T-helper 2 cell (primary cell): ENCODE results near the gene SHC1.

Source experiments
- DNase-seq, 5 experiments: peaks; one replicate each; pipeline versions ENCODE4 v3.0.0 to v3.0.0-alpha.2; 2012 to 2022
- total RNA-seq, 2 donors: gene quantifications; one replicate each; lab custom pipeline; 2026; lab: John Stamatoyannopoulos, UW

SHC1 gene, protein sequence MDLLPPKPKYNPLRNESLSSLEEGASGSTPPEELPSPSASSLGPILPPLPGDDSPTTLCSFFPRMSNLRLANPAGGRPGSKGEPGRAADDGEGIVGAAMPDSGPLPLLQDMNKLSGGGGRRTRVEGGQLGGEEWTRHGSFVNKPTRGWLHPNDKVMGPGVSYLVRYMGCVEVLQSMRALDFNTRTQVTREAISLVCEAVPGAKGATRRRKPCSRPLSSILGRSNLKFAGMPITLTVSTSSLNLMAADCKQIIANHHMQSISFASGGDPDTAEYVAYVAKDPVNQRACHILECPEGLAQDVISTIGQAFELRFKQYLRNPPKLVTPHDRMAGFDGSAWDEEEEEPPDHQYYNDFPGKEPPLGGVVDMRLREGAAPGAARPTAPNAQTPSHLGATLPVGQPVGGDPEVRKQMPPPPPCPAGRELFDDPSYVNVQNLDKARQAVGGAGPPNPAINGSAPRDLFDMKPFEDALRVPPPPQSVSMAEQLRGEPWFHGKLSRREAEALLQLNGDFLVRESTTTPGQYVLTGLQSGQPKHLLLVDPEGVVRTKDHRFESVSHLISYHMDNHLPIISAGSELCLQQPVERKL
- total RNA-seq, result 48.1 to 57.4 reads per million in 2 donors

DNA sequence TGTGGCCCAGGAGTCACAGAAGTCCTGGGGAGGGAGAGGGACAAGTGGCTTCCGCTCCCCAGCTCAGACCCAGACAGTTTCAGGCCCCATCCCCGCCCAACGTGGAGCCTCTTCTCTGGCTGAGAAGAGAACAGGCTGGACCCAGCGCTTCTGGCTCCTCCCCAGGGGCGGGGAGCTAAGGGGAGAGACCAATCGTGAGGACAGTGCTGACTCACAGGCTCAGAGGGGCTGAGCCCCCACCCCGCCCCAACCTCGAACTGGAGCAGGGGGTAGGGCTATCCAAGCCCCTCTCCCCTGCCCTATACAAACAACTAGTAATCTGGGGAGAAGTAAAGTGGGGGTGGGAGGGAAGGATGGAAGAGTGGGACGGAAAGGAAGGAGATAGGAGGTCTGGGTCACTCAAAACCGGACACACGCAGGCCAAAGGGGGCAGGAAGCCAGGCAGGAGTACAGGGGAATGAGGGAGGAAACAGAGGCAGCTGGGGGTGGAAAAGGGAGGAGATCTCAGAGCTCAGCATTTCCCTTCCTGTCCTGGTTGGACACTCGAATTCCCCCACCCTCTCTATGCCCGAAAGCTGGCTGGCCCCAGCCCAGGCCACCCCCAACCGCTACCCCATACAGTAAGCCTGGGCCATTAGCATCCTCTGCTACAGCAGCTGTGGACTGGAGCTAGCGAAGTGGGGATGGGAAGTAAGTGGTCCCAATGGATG, at the start of gene SHC1:
TSS of gene SHC1 (minus strand) at position 117 of the 710 bp plus-strand sequence. CDS start 221 bp downstream, outside the sequence.
- DNase-seq, result peak in 2 of 5 experiments; percentile 25 to 69

DNA sequence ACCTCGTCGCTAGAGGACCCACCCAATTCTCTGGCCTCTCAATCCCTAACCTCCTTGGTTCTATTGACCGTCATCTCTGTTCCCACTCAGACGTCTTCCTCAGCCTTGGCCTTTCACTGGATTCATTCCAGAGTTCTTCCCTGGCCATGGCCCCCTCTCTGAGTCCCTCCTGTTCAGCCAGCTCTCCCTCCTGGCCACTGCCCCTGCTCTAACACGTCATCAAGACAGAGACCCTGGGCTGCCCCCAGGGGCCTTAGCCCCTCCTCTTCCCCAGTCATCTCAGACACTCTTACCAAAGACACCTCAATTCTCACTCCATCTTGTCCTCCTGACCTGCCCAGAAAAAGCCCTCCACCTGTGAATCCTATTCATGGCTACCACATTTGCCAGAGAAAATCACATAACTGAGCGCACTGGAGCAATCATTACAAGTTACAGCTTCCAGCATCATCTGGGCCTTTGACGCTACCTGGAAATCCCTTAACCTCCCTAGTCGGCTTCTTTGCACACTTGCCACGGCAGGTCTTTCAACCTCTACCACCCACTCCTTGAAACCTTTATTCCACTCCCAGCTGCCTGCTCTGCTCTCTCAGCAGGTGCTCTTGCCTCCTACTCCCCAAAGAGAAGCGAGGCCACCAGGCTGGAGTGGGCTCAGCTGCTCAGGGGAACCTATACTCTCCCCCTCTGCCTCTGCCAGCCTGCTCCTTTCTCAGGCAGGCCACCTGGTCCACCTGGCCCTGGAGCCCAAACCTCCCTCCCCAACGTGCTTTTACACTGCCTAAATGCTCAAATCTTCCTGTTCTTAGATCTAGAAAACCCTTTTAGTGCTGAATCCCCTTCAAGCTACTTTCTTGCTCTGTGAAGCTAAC, 49.1 kb upstream of the SHC1 start:
- no peak for DNase-seq

- no peak for DNase-seq
These were observed 48.2 kb upstream of the SHC1 start for GRCh38 chr1:155018617-155019348.

DNA sequence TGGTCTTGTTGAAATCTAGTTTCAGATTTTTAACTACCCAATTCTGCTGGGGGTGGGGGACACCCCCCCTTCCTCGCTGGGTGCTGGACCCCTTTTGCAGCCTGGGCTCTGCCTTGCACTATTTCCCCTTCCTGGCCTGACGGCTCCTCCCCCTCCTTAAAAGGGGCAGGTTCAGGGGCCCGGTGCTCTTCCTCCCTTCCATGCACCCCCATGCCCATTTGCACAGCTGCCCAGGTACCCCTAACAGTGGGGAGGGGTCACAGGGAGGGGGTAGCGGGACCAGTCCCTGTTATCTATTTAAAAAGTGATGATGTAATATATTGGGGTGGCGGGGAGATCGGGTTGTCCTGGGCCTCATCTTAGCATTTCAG, 47.4 kb upstream of the SHC1 start:
- no peak for DNase-seq

GRCh38 chr1:155017041-155017945, 46.7 kb upstream of the SHC1 start:
- DNase-seq, result peak; percentile 80 to 88 (median 83)

DNA sequence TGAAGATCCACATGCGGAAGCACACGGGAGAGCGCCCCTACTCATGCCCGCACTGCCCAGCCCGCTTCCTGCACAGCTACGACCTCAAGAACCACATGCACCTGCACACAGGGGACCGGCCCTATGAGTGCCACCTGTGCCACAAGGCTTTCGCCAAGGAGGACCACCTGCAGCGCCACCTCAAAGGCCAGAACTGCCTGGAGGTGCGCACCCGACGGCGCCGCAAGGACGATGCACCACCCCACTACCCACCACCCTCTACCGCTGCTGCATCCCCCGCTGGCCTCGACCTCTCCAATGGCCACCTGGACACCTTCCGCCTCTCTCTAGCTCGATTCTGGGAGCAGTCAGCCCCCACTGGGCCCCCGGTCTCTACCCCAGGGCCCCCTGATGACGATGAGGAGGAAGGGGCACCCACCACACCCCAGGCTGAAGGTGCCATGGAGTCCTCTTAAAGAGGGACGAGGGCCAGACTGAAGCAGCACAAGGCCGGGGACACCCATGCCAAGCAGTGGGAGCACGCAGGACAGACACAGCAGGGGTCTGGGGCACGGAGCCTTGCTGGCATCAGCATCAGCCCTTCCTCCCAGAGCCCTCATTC, 45.8 kb upstream of the SHC1 start:
- peak in 1 of 5 experiments; percentile 64 for DNase-seq

- no peak for DNase-seq
These were observed 45.1 kb upstream of the SHC1 start for GRCh38 chr1:155015527-155016230.

DNA sequence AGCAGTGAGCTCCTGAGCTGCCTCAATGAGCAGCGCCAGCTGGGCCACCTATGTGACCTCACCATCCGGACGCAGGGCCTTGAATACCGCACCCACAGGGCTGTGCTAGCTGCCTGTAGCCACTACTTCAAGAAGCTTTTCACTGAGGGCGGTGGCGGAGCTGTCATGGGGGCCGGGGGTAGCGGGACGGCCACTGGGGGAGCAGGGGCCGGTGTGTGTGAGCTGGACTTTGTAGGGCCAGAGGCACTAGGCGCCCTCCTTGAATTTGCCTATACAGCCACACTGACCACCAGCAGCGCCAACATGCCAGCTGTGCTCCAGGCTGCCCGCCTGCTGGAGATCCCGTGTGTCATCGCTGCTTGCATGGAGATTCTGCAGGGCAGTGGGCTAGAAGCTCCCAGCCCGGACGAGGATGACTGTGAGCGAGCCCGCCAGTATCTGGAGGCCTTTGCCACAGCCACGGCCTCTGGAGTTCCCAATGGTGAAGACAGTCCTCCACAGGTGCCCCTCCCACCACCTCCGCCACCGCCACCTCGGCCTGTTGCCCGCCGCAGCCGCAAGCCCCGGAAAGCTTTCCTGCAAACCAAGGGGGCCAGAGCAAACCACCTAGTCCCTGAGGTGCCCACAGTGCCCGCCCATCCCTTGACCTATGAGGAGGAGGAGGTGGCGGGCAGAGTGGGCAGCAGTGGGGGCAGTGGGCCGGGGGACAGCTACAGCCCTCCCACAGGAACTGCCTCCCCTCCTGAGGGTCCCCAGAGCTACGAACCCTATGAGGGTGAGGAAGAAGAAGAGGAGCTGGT, 44.4 kb upstream of the SHC1 start:
- no peak for DNase-seq

DNA sequence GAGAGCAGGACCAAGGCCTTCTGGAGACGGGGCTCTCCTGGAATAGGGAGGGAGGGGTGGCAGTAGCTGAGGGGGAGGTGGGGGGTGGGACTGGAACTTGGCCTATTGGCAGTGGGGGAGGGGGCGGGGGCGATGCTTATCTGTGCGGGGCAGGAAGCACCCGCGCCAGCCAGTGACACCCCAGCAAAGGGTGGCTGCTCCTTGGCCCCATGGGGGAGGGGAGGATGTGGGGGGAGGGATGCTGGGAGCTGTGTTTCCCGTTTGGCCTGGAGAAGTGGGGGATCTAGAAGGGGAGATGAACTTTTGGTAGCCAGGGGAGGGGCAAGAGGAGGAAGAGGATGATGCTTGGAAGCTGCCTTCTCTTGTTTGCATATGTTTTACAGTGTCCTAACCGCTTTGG, 43.1 kb upstream of the SHC1 start:
- peak in 2 of 5 experiments; percentile 39 to 81 for DNase-seq

GRCh38 chr1:155012776-155013602, 42.4 kb upstream of the SHC1 start:
- DNase-seq, result no peak

DNA sequence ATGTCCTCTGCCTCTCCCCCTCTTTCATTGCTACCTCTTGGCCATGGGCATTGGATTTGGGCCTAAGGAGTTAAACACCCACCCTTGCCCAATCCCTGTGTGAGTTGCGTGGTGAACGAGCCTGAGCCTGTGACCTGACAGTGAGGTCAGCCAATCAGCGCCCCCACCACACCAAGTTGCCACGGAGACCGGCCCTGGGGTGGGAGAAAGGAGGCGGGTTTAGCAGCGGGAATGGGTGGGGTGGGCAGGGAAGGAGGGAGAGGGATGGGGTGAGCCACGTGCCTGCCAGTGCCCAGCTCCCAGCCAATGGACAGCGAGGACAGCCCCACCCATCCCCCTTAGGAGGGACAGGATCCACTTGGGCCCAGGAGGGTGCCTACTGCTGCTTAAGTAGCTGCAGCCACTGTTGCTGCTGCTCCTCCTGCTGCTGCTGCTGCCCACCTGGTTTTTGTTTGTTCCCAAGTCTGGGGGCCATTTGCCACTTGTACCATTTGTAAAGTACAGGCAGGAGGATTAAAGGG, 41.5 kb upstream of the SHC1 start:
- DNase-seq, result peak in 1 of 5 experiments; percentile 74

GRCh38 chr1:155011437-155012025, 41.0 kb upstream of the SHC1 start:
- no peak for DNase-seq

- no peak for DNase-seq
These were observed 40.5 kb upstream of the SHC1 start for GRCh38 chr1:155011004-155011416.

DNA sequence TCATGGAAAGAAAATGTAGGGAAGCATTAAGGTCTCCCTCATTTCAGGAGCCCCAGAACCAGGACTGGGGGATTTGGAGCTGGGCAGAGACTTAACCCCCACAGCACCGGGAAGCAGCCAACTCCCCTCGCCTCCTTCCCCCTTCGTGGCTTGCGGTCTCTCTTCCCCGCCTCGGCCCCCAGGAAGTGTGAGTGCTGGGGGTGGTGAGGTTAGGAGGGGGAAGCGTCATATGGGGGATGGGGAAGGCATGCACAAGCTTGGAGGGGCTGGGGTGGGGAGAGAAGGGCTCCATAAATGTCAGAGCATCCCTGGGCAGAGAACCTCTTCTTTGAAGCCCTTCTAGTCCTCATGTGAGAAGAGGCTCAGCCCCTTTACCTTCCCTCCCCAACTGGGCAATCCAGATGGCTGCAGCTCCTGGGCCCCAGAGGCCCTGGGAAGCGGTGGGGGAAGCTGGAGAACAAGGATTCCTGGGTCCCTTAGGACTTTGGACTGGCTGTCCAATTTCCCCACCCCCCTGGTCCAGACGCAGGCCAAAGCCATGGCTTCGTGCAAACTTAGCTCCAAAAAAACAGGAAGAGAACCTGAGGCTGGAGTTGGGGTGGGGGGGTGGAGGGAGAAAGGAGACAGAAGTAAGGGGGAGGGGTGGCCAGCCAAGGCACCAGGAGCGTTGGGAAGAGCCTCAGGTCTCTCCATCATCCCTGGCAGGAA, 39.8 kb upstream of the SHC1 start:
- DNase-seq, result peak in 1 of 5 experiments; percentile 71

- DNase-seq, result no peak
These were observed 39.2 kb upstream of the SHC1 start for GRCh38 chr1:155009742-155010141.

- DNase-seq, result peak in 1 of 5 experiments; percentile 65
These were observed 38.7 kb upstream of the SHC1 start for GRCh38 chr1:155009221-155009711.
